GM13977 (cell line): ENCODE measurements around the gene AHCYL2.

Source experiments
- DNase-seq: peaks from one replicate; pipeline ENCODE4 v3.0.0; 2012; ENCODE audit warnings: low spot score
- in situ Hi-C: fragments of 300-500 bp; cut with MboI; formaldehyde crosslinking; loops from one replicate; pipeline ENCODE4 v1.12.0; 2022; ENCODE audit warnings: low sequenced_read_pairs, low pct_unique_long_range_greater_than_20kb, mixed read lengths, inconsistent platforms; ENCODE audit not compliant: unreplicated experiment
- TF ChIP-seq, protein P1 (sequence below): IDR thresholded peaks from 2 replicates; pipeline ENCODE4 v1.5.1; 2012; ENCODE audit warnings: mild to moderate bottlenecking, control low read depth; ENCODE audit not compliant: insufficient read depth; ENCODE audit errors: extremely low read depth, missing control alignments

AHCYL2 gene

DNA sequence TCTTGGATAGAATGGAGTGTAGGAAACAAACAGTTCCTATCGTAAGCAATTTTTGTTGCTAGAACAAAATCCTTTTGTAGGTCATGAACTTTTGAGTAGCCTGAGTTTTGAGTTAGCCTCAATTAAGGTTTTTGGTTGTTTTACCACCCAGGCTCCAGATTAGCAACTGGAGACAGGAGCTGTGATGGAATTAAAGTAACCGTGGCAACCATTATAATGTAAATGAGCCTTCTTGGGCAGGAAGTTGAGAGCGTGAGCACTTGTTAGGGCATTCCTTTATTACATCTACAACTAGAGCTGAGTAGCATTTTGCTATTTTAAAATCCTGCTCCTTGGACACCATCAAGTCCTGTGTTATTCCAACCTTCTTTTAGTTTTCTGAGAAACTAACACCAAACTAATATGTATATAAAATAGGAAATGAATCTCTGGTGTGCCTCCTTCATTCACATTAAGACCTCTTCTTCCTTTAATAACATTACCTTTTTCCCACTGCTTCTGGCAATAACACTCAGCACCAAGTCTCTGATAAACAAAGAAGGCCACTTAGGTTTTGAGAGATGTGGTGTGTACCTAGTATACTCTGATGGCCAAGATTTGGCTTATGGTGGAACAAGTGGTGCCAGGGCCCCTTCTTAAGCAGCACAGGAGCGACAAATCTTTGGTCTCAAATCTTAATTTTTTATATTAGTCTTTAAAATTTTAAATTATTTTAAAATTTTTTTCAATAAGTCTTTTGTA is 34.0 kb downstream of the AHCYL2 start:
- TF ChIP-seq, protein P1, sequence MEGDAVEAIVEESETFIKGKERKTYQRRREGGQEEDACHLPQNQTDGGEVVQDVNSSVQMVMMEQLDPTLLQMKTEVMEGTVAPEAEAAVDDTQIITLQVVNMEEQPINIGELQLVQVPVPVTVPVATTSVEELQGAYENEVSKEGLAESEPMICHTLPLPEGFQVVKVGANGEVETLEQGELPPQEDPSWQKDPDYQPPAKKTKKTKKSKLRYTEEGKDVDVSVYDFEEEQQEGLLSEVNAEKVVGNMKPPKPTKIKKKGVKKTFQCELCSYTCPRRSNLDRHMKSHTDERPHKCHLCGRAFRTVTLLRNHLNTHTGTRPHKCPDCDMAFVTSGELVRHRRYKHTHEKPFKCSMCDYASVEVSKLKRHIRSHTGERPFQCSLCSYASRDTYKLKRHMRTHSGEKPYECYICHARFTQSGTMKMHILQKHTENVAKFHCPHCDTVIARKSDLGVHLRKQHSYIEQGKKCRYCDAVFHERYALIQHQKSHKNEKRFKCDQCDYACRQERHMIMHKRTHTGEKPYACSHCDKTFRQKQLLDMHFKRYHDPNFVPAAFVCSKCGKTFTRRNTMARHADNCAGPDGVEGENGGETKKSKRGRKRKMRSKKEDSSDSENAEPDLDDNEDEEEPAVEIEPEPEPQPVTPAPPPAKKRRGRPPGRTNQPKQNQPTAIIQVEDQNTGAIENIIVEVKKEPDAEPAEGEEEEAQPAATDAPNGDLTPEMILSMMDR = no peak
- DNase-seq = no peak
- in situ Hi-C loops = no loop called here

DNA sequence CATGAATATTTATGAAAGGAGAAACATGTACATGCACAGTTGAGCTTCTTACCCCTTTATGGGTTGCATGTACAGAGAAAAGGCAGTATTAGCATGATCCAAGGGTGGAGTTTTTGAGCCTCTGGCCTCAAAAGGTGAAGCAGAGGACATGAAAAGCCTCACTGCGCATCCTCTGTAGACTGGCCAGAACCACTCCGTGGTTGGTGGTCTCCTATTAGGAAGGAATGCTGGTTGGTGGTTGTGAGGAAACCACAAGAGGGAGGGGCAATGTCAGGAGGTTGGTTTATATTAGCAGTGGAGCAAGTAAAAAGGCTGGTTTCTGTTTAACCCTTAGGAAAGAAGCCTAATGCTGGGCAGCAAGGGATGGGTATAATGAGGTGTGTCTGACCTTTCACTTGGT is 37.5 kb downstream of the AHCYL2 start:
- TF ChIP-seq, protein P1 = no peak
- no peak for DNase-seq
- in situ Hi-C loops = no loop called here

DNA sequence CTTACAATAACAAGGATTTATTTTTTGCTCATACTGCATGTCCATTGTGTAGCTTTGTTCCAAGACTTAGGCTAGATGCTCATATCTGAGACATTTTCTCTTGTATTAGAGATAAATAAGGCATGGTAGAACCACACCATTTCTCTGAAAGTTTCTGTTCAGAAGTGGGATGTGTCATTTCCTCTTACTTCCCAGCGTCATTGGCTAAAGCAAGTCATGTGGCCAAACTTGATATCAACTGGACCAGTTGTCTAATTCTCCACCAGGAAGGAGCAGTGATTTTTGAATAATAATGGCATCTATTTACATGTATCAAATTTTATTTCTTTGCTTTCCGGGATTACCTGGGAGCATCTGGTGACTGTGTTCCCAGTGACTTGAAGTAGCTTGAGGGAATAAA is 38.3 kb downstream of the AHCYL2 start:
- in situ Hi-C loops = no loop called here
- no peak for DNase-seq
- TF ChIP-seq, protein P1 = no peak

DNA sequence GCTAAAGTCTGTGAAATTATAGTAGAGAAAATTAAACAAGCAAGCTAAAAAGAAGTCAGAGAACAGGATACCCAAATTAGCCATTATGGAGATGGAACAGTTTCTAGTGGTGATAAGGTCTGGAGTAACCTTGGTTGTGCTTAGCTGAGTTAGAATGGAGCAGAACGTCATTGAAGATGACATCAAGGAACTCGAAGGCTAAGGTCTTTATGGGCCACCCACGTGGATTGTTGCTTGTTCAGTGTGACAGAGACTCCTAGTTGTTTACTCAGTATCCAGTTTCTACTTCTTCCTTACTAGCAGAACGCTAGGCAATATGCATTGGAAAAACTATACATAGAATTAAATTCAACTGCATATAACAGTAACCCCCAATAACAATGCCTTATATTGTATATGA is 39.7 kb downstream of the AHCYL2 start:
- in situ Hi-C loops = no loop called here
- no peak for DNase-seq
- TF ChIP-seq, protein P1 = no peak

DNA sequence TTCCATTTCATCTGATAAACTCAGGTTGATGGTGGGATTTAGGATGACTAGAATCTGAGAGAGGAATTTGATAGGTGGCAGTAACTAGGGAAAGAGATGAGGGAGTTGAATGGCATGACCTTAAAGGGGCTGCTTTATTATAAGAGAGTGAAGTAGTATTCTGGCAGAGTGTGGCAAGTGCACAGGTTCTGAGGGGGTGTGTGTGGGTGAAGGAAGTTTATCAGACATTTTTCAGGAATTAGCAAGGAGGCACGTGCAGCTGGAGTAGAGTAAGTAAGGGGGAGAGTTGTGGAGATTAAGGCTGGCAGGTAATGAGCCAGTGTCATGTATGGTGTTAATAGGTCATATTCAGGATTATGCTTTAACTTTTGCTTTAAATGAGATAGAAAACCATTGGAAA is 40.5 kb downstream of the AHCYL2 start:
- no peak for DNase-seq
- in situ Hi-C loops = no loop called here
- TF ChIP-seq, protein P1 = no peak

DNA sequence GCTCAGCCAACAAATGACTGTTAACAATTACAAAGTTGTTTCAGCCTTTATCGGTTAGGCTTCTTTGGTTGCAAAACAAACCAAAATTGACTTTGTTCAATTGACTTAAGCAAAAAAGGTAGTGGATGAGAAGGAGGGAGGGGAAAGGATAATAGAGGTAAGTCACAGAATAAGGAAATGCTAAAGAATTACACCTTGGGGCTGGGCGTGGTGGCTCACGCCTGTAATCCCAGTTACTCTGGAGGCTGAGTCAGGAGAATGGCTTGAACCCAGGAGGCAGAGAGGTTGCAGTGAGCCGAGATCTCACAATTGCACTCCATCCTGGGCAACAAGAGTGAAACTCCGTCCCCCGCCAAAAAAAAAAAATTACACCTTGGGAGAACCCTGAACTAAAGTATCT is 41.4 kb downstream of the AHCYL2 start:
- TF ChIP-seq, protein P1 = no peak
- in situ Hi-C loops = no loop called here
- DNase-seq = no peak
